ENCODE results near the gene SLITRK5.

Gene SLITRK5

DNA sequence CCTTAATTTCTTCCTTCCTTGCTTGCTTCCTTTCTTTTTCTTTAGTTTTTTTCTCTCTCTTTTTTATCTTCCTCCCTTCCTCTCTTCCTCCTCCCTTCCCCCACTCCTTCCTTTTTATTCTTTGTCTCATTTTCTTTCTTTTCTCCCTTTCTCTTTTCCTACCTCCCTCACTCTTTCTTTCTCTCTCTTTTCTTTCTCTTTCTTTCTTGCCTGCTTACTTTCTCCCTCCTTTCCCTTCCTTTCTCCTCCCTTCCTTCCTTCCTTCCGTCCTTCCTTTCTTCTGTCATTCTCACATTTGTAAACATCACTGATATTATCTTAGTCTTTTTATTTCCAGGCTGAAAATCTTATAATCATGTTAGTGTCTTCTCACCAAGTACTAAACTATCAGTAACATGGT is 38.8 kb downstream of the SLITRK5 start:
- H3K9me3 ChIP-seq (ENCODE audit: insufficient read depth, low read length), result no peaks in the 10 kb centered on the region
- H3K9ac ChIP-seq (ENCODE audit: low read length), result no peak overlapping the region
- no peak for TF ChIP-seq EZH2phosphoT487 (conservative IDR thresholded peaks at IDR 0.05; ENCODE audit: low read length)
- TF ChIP-seq, protein P1, sequence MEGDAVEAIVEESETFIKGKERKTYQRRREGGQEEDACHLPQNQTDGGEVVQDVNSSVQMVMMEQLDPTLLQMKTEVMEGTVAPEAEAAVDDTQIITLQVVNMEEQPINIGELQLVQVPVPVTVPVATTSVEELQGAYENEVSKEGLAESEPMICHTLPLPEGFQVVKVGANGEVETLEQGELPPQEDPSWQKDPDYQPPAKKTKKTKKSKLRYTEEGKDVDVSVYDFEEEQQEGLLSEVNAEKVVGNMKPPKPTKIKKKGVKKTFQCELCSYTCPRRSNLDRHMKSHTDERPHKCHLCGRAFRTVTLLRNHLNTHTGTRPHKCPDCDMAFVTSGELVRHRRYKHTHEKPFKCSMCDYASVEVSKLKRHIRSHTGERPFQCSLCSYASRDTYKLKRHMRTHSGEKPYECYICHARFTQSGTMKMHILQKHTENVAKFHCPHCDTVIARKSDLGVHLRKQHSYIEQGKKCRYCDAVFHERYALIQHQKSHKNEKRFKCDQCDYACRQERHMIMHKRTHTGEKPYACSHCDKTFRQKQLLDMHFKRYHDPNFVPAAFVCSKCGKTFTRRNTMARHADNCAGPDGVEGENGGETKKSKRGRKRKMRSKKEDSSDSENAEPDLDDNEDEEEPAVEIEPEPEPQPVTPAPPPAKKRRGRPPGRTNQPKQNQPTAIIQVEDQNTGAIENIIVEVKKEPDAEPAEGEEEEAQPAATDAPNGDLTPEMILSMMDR (IDR thresholded peaks at IDR 0.05; ENCODE audit: insufficient read depth, low read length, poor library complexity, severe bottlenecking), result no peak
- H4K20me1 ChIP-seq (ENCODE audit: low read depth, low read length), result no peaks in the 10 kb centered on the region
- no peaks in the 10 kb centered on the region for H3K79me2 ChIP-seq (ENCODE audit: insufficient read depth, low read length)
- H3K27me3 ChIP-seq (ENCODE audit: low read length), result no peaks in the 10 kb centered on the region
- no peak overlapping the region for H3K4me2 ChIP-seq (ENCODE audit: low read depth, low read length, poor library complexity, severe bottlenecking)
- H3F3A ChIP-seq (ENCODE audit: insufficient read depth), result no peaks in the 10 kb centered on the region
- no peak overlapping the region for H3K27ac ChIP-seq (ENCODE audit: low read depth, low read length)
- no peak overlapping the region for H3K4me3 ChIP-seq (ENCODE audit: insufficient read depth, low read length, poor library complexity, severe bottlenecking)
- no peak overlapping the region for H2AFZ ChIP-seq (ENCODE audit: low read depth, low read length, severe bottlenecking)
- H3K36me3 ChIP-seq (ENCODE audit: low read length), result no peaks in the 10 kb centered on the region
- H3K9me2 ChIP-seq (replicated peaks; ENCODE audit: insufficient read depth, low read length), result no peaks in the 10 kb centered on the region

DNA sequence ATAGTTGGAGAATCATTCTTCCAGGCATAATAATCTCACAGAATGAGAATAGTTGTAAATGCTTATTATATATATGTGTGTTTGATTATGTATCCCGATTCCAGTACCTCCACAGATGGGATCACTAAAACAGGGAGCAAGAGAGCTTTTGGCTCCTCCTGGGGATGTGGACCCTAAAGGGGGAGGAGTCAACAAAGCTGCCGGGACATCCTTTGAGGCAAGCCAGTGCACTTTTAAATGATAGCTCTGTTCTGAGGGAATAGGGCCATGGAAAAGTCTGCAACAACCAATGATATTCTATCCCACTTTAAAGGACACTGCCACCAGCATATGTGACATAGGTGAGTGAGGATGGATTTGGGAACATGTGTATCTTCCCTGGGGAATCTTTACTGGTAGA is 40.8 kb downstream of the SLITRK5 start:
- Histone ChIP-seq H3K9me2 (replicated peaks; ENCODE audit: insufficient read depth, low read length) (no peaks in the 10 kb centered on the region), H4K20me1 (ENCODE audit: low read depth, low read length) (no peaks in the 10 kb centered on the region), H3K27ac (ENCODE audit: low read depth, low read length) (no peak overlapping the region), H3F3A (ENCODE audit: insufficient read depth) (no peaks in the 10 kb centered on the region), H3K9me3 (ENCODE audit: insufficient read depth, low read length) (no peaks in the 10 kb centered on the region), H3K79me2 (ENCODE audit: insufficient read depth, low read length) (no peaks in the 10 kb centered on the region), H3K4me2 (ENCODE audit: low read depth, low read length, poor library complexity, severe bottlenecking) (no peak overlapping the region), H2AFZ (ENCODE audit: low read depth, low read length, severe bottlenecking) (no peak overlapping the region), H3K36me3 (ENCODE audit: low read length) (no peaks in the 10 kb centered on the region), H3K27me3 (ENCODE audit: low read length) (no peaks in the 10 kb centered on the region), H3K9ac (ENCODE audit: low read length) (no peak overlapping the region), H3K4me3 (ENCODE audit: insufficient read depth, low read length, poor library complexity, severe bottlenecking) (no peak overlapping the region)
- TF ChIP-seq EZH2phosphoT487 (conservative IDR thresholded peaks at IDR 0.05; ENCODE audit: low read length), result no peak
- TF ChIP-seq, protein P1 (IDR thresholded peaks at IDR 0.05; ENCODE audit: insufficient read depth, low read length, poor library complexity, severe bottlenecking), result no peak

All from SU-DHL-6 (cell line).